ENCODE data around the gene SMAD6.

The SMAD6 gene

DNA sequence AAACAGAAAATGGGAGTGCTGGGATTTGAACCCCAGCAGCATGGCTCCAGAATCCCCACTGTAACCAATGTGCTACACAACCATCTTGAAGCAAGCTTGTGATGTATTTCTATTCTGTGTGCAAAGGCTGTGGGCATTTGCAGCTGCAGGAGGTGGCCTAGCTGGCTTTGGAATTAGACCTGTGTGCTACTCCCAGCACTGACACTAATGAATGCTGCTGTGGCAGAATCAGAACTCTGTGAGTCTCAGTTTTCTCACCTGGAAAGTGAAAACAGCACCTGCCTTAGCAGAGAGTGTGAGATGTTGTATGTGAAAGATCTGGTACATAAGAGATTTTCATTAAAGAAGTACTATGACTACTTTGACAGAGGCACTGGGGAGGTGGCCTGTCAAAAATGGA is 21.5 kb upstream of the SMAD6 start:
- Histone ChIP-seq H4K91ac (ENCODE audit: low read depth, low read length) (peak overlapping the region; percentile 91), H3K27me3 (ENCODE audit: insufficient read depth, low read length) (no peaks in the 10 kb centered on the region), H2AFZ (ENCODE audit: insufficient read depth, low read length, poor library complexity) (no peak overlapping the region), H3K79me2 (ENCODE audit: control insufficient read depth, insufficient read depth, low read length, poor library complexity) (peaks cover 3% of the 10 kb centered on the region), H3K36me3 (ENCODE audit: control insufficient read depth in 1 of 2, insufficient read depth in 2 of 2, low read length in 2 of 2) (no peaks in the 10 kb centered on the region), H2AK5ac (ENCODE audit: low read length) (peak overlapping the region; percentile 85), H3K27ac (ENCODE audit: low read depth, low read length) (peak overlapping the region; percentile 94), H3K4me1 (ENCODE audit: control insufficient read depth in 1 of 2, insufficient read depth in 2 of 2, low read length in 2 of 2) (peaks cover 19 to 24% of the 10 kb centered on the region in 2 experiments), H3K14ac (ENCODE audit: low read length) (peak overlapping the region; percentile 65), H4K12ac (ENCODE audit: low read depth, low read length) (no peak overlapping the region), H3K4me2 (ENCODE audit: low read length) (no peak overlapping the region), H3K4ac (ENCODE audit: low read depth, low read length) (peak overlapping the region; percentile 26), H2BK12ac (ENCODE audit: low read length) (peak overlapping the region; percentile 84), H2BK120ac (ENCODE audit: insufficient read depth, low read length, poor library complexity) (peak overlapping the region; percentile 94), H2BK5ac (ENCODE audit: low read depth, low read length, poor library complexity) (peak overlapping the region; percentile 71), H3K9ac (ENCODE audit: low read length) (no peak overlapping the region), H3K23ac (ENCODE audit: low read length) (no peak overlapping the region), H3K18ac (ENCODE audit: low read length) (peak overlapping the region; percentile 10), H3K79me1 (ENCODE audit: low read length) (peaks cover 40% of the 10 kb centered on the region), H3K9me3 (ENCODE audit: insufficient read depth, low read depth, low read length) (peaks cover 7% of the 10 kb centered on the region), H4K8ac (ENCODE audit: low read depth, low read length) (peak overlapping the region; percentile 78), H3K4me3 (ENCODE audit: low read depth, low read length) (no peak overlapping the region)
- DNase-seq, result no peak

- H2AFZ ChIP-seq (ENCODE audit: insufficient read depth, low read length, poor library complexity), result no peak overlapping the region
Observed at GRCh38 chr15:66681395-66681794, 20.6 kb upstream of the SMAD6 start.

DNA sequence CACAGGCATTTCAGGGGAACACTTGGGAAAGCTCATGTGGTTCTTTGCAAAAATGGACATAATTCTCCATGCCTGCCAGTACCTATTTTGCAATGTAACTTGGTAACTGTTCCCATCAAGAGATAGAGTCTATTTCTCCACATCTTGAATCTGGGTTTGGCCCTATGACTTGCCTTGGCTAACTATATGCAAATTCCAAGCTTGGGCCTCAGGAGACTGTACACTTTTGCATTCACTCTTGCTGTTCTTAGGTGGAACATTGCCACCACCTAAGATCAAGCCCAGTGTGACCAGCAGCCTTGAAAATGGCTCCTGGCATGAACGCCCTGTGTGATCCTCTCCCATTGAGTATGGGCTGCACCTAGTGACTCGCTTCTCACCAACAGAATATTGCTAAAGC is 19.8 kb upstream of the SMAD6 start:
- Histone ChIP-seq H3K9me3 (ENCODE audit: insufficient read depth, low read depth, low read length) (peaks cover 7% of the 10 kb centered on the region), H3K18ac (ENCODE audit: low read length) (no peak overlapping the region), H3K4me1 (ENCODE audit: control insufficient read depth in 1 of 2, insufficient read depth in 2 of 2, low read length in 2 of 2) (peaks cover 17 to 19% of the 10 kb centered on the region in 2 experiments), H2BK12ac (ENCODE audit: low read length) (peak overlapping the region; percentile 19), H2BK5ac (ENCODE audit: low read depth, low read length, poor library complexity) (no peak overlapping the region), H3K79me1 (ENCODE audit: low read length) (peaks cover 39% of the 10 kb centered on the region), H3K9ac (ENCODE audit: low read length) (no peak overlapping the region), H3K36me3 (ENCODE audit: control insufficient read depth in 1 of 2, insufficient read depth in 2 of 2, low read length in 2 of 2) (peaks cover 0 to 2% of the 10 kb centered on the region in 2 experiments), H4K8ac (ENCODE audit: low read depth, low read length) (no peak overlapping the region), H3K4ac (ENCODE audit: low read depth, low read length) (no peak overlapping the region), H3K4me2 (ENCODE audit: low read length) (no peak overlapping the region), H3K27me3 (ENCODE audit: insufficient read depth, low read length) (no peaks in the 10 kb centered on the region), H2BK120ac (ENCODE audit: insufficient read depth, low read length, poor library complexity) (no peak overlapping the region), H4K12ac (ENCODE audit: low read depth, low read length) (no peak overlapping the region), H4K91ac (ENCODE audit: low read depth, low read length) (peak overlapping the region; percentile 22), H3K23ac (ENCODE audit: low read length) (no peak overlapping the region), H3K27ac (ENCODE audit: low read depth, low read length) (no peak overlapping the region), H3K4me3 (ENCODE audit: low read depth, low read length) (no peak overlapping the region), H2AK5ac (ENCODE audit: low read length) (no peak overlapping the region), H3K14ac (ENCODE audit: low read length) (no peak overlapping the region), H2AFZ (ENCODE audit: insufficient read depth, low read length, poor library complexity) (no peak overlapping the region), H3K79me2 (ENCODE audit: control insufficient read depth, insufficient read depth, low read length, poor library complexity) (peaks cover 3% of the 10 kb centered on the region)
- peak; percentile 19 to 30 for DNase-seq
- WGBS (ENCODE audit: extremely low coverage, insufficient coverage, insufficient read length), result no CpG with 5 or more reads among the region's 2 CpGs

More at GRCh38 chr15:66681395-66681794, 20.6 kb upstream of the SMAD6 start:
- no peak overlapping the region for H4K8ac ChIP-seq (ENCODE audit: low read depth, low read length)
- no peaks in the 10 kb centered on the region for H3K27me3 ChIP-seq (ENCODE audit: insufficient read depth, low read length)
- H2BK5ac ChIP-seq (ENCODE audit: low read depth, low read length, poor library complexity), result peak overlapping the region; percentile 8
- H3K23ac ChIP-seq (ENCODE audit: low read length), result no peak overlapping the region
- peak overlapping the region; percentile 68 for H2BK12ac ChIP-seq (ENCODE audit: low read length)
- peaks cover 7% of the 10 kb centered on the region for H3K9me3 ChIP-seq (ENCODE audit: insufficient read depth, low read depth, low read length)
- peak overlapping the region; percentile 36 for H2BK120ac ChIP-seq (ENCODE audit: insufficient read depth, low read length, poor library complexity)
- no peak overlapping the region for H3K4ac ChIP-seq (ENCODE audit: low read depth, low read length)
- H3K4me1 ChIP-seq (ENCODE audit: control insufficient read depth in 1 of 2, insufficient read depth in 2 of 2, low read length in 2 of 2), result peaks cover 17 to 20% of the 10 kb centered on the region in 2 experiments
- no peak overlapping the region for H3K27ac ChIP-seq (ENCODE audit: low read depth, low read length)
- WGBS (ENCODE audit: extremely low coverage, insufficient coverage, insufficient read length), result no CpG with 5 or more reads among the region's 2 CpGs
- DNase-seq, result no peak
- H3K79me1 ChIP-seq (ENCODE audit: low read length), result peaks cover 39% of the 10 kb centered on the region
- no peak overlapping the region for H3K14ac ChIP-seq (ENCODE audit: low read length)
- peak overlapping the region; percentile 45 for H2AK5ac ChIP-seq (ENCODE audit: low read length)
- no peak overlapping the region for H3K18ac ChIP-seq (ENCODE audit: low read length)
- peaks cover 0 to 2% of the 10 kb centered on the region in 2 experiments for H3K36me3 ChIP-seq (ENCODE audit: control insufficient read depth in 1 of 2, insufficient read depth in 2 of 2, low read length in 2 of 2)
- H3K79me2 ChIP-seq (ENCODE audit: control insufficient read depth, insufficient read depth, low read length, poor library complexity), result peaks cover 3% of the 10 kb centered on the region
- H4K12ac ChIP-seq (ENCODE audit: low read depth, low read length), result no peak overlapping the region
- peak overlapping the region; percentile 79 for H4K91ac ChIP-seq (ENCODE audit: low read depth, low read length)
- no peak overlapping the region for H3K9ac ChIP-seq (ENCODE audit: low read length)
- no peak overlapping the region for H3K4me3 ChIP-seq (ENCODE audit: low read depth, low read length)
- no peak overlapping the region for H3K4me2 ChIP-seq (ENCODE audit: low read length)

GRCh38 chr15:66682865-66683264 is 19.2 kb upstream of the SMAD6 start:
- Histone ChIP-seq H3K27ac (ENCODE audit: low read depth, low read length) (no peak overlapping the region), H3K79me1 (ENCODE audit: low read length) (peaks cover 37% of the 10 kb centered on the region), H3K27me3 (ENCODE audit: insufficient read depth, low read length) (no peaks in the 10 kb centered on the region), H3K9ac (ENCODE audit: low read length) (no peak overlapping the region), H4K12ac (ENCODE audit: low read depth, low read length) (no peak overlapping the region), H3K9me3 (ENCODE audit: insufficient read depth, low read depth, low read length) (peaks cover 7% of the 10 kb centered on the region), H3K18ac (ENCODE audit: low read length) (no peak overlapping the region), H4K8ac (ENCODE audit: low read depth, low read length) (no peak overlapping the region), H3K79me2 (ENCODE audit: control insufficient read depth, insufficient read depth, low read length, poor library complexity) (peaks cover 3% of the 10 kb centered on the region), H3K4me1 (ENCODE audit: control insufficient read depth in 1 of 2, insufficient read depth in 2 of 2, low read length in 2 of 2) (peaks cover 17 to 19% of the 10 kb centered on the region in 2 experiments), H2BK5ac (ENCODE audit: low read depth, low read length, poor library complexity) (no peak overlapping the region), H3K14ac (ENCODE audit: low read length) (no peak overlapping the region), H2BK120ac (ENCODE audit: insufficient read depth, low read length, poor library complexity) (no peak overlapping the region), H3K23ac (ENCODE audit: low read length) (no peak overlapping the region), H3K36me3 (ENCODE audit: control insufficient read depth in 1 of 2, insufficient read depth in 2 of 2, low read length in 2 of 2) (peaks cover 0 to 2% of the 10 kb centered on the region in 2 experiments), H3K4ac (ENCODE audit: low read depth, low read length) (no peak overlapping the region), H2BK12ac (ENCODE audit: low read length) (peak overlapping the region; percentile 61), H3K4me3 (ENCODE audit: low read depth, low read length) (no peak overlapping the region), H2AK5ac (ENCODE audit: low read length) (no peak overlapping the region), H2AFZ (ENCODE audit: insufficient read depth, low read length, poor library complexity) (no peak overlapping the region), H4K91ac (ENCODE audit: low read depth, low read length) (peak overlapping the region; percentile 22), H3K4me2 (ENCODE audit: low read length) (no peak overlapping the region)
- peak; percentile 79 to 82 for DNase-seq
- whole genome bisulfite sequencing (ENCODE audit: extremely low coverage, insufficient coverage, insufficient read length), result no CpG with 5 or more reads among the region's 1 CpG

Data from trophoblast cell (in vitro differentiated cells and primary cell).